Measurements from ENCODE around the gene RAD51AP2. TPM values are rescaled to one million over a fixed set of nuclear protein-coding genes. Genes with fewer than 3 reads are reported as not detected.

Gene RAD51AP2
- total and polyA plus RNA-seq, 2 donors from 2014 or later = not detected

GRCh38 chr2:17540813-17541530 is 22.7 kb upstream of the RAD51AP2 start:
- Histone ChIP-seq H3K27me3 (ENCODE audit: control insufficient read depth, insufficient read depth, low read length) (peaks cover 22% of the 10 kb centered on the region), H3K9ac (ENCODE audit: low read length in 3 of 3) (peak overlapping the region in 1 of 3 donors; percentile 39)

GRCh38 chr2:17540093-17540812 is 22.0 kb upstream of the RAD51AP2 start, which contains the start of gene VSNL1:
Gene VSNL1 (plus strand): TSS chr2:17540696. CDS start chr2:17592075, 51,379 bp downstream.
- FAIRE-seq = no peak
- Histone ChIP-seq H3K36me3 (ENCODE audit: control insufficient read depth in 2 of 3, insufficient read depth in 3 of 3, low read length in 3 of 3) (no peaks in the 10 kb centered on the region), H3K9ac (ENCODE audit: low read length in 3 of 3) (peak within 1 kb of the TSS in 1 of 3 donors; percentile 39), H3K4me3 (ENCODE audit: low read length in 3 of 3) (peak within 1 kb of the TSS; percentile 32 to 68 (median 64)), H3K27ac (ENCODE audit: low read depth in 2 of 2, low read length in 2 of 2) (peak within 1 kb of the TSS in 1 of 2 donors; percentile 39), H3K9me3 (ENCODE audit: control insufficient read depth in 2 of 3, insufficient read depth in 1 of 3, low read length in 3 of 3) (no peaks in the 10 kb centered on the region), H3K27me3 (ENCODE audit: control insufficient read depth, insufficient read depth, low read length) (peaks cover 22% of the 10 kb centered on the region), H3K4me1 (ENCODE audit: control insufficient read depth in 2 of 3, insufficient read depth in 2 of 3, low read depth in 1 of 3, low read length in 3 of 3) (no peaks in the 10 kb centered on the region)
- intact Hi-C loops (cut with DNase I) = no loop called here
- no peak for TF ChIP-seq CTCF (IDR thresholded peaks at IDR 0.05; ENCODE audit: borderline replicate concordance, extremely low read depth, insufficient read depth)
- peak; percentile 87 to 98 (median 98) for DNase-seq

More at GRCh38 chr2:17540813-17541530, 22.7 kb upstream of the RAD51AP2 start:
- H3K9me3 ChIP-seq (ENCODE audit: control insufficient read depth in 2 of 3, insufficient read depth in 1 of 3, low read length in 3 of 3) = no peaks in the 10 kb centered on the region
- H3K4me1 ChIP-seq (ENCODE audit: control insufficient read depth in 2 of 3, insufficient read depth in 2 of 3, low read depth in 1 of 3, low read length in 3 of 3) = no peaks in the 10 kb centered on the region
- H3K4me3 ChIP-seq (ENCODE audit: low read length in 3 of 3) = peak overlapping the region; percentile 32 to 62 (median 59)
- no peak overlapping the region for H3K27ac ChIP-seq (ENCODE audit: low read depth in 2 of 2, low read length in 2 of 2)
- no peak for FAIRE-seq
- TF ChIP-seq CTCF (IDR thresholded peaks at IDR 0.05; ENCODE audit: borderline replicate concordance, extremely low read depth, insufficient read depth) = no peak
- intact Hi-C loops (cut with DNase I) = no loop called here
- peak in 1 of 5 donors; percentile 29 for DNase-seq
- no peaks in the 10 kb centered on the region for H3K36me3 ChIP-seq (ENCODE audit: control insufficient read depth in 2 of 3, insufficient read depth in 3 of 3, low read length in 3 of 3)

- peaks cover 22% of the 10 kb centered on the region for H3K27me3 ChIP-seq (ENCODE audit: control insufficient read depth, insufficient read depth, low read length)
- DNase-seq (peak in 4 of 5 donors; percentile 39 to 71 (median 58)), FAIRE-seq (no peak)
Measured at GRCh38 chr2:17539611-17540092, 21.4 kb upstream of the RAD51AP2 start.

More at GRCh38 chr2:17539611-17540092, 21.4 kb upstream of the RAD51AP2 start:
- TF ChIP-seq CTCF (IDR thresholded peaks at IDR 0.05; ENCODE audit: borderline replicate concordance, extremely low read depth, insufficient read depth) = no peak
- Histone ChIP-seq H3K27ac (ENCODE audit: low read depth in 2 of 2, low read length in 2 of 2) (no peak overlapping the region), H3K9me3 (ENCODE audit: control insufficient read depth in 2 of 3, insufficient read depth in 1 of 3, low read length in 3 of 3) (no peaks in the 10 kb centered on the region), H3K36me3 (ENCODE audit: control insufficient read depth in 2 of 3, insufficient read depth in 3 of 3, low read length in 3 of 3) (no peaks in the 10 kb centered on the region), H3K9ac (ENCODE audit: low read length in 3 of 3) (peak overlapping the region in 1 of 3 donors; percentile 27), H3K4me3 (ENCODE audit: low read length in 3 of 3) (peak overlapping the region in 2 of 3 donors; percentile 64 to 68), H3K4me1 (ENCODE audit: control insufficient read depth in 2 of 3, insufficient read depth in 2 of 3, low read depth in 1 of 3, low read length in 3 of 3) (no peaks in the 10 kb centered on the region)
- intact Hi-C loops (cut with DNase I) = no loop called here

Data from kidney (tissue), 14 donors.